ENCODE results near the gene EXOC3. TPM values are rescaled to one million over a fixed set of nuclear protein-coding genes. Genes with fewer than 3 reads are reported as not detected.

Gene EXOC3
- polyA plus RNA-seq, 3 donors, result 33.2 to 59.7 (median 53.8) TPM

GRCh38 chr5:432201-432927 lies 10.6 kb upstream of the EXOC3 start:
- H3K27me3 ChIP-seq (ENCODE audit: control insufficient read depth in 2 of 2, insufficient read depth in 2 of 2, low read length in 2 of 2), result no peaks in the 10 kb centered on the region
- no peak overlapping the region for H3K4me3 ChIP-seq (replicated peaks in 1 of 3; ENCODE audit: low read depth in 2 of 3, low read length in 3 of 3)
- Mint-ChIP-seq H3K4me1 (no peaks in the 10 kb centered on the region), H3K36me3 (no peaks in the 10 kb centered on the region), H3K27me3 (ENCODE audit: low read depth in 3 of 3) (peaks cover 7 to 13% (median 13%) of the 10 kb centered on the region in 3 donors), H3K4me3 (no peak overlapping the region), H3K9me3 (peaks cover 0 to 4% (median 0%) of the 10 kb centered on the region in 7 donors), H3K27ac (peak overlapping the region in 1 of 7 donors; percentile 2)
- no peaks in the 10 kb centered on the region for H3K9me3 ChIP-seq (replicated peaks in 1 of 2; ENCODE audit: control insufficient read depth in 1 of 2, insufficient read depth in 1 of 2, low read length in 2 of 2)
- H2AFZ ChIP-seq (ENCODE audit: insufficient read depth, low read depth, low read length, poor library complexity, severe bottlenecking), result no peak overlapping the region
- no peak overlapping the region for H3K4me2 ChIP-seq (replicated peaks; ENCODE audit: extremely low read depth, low read length, poor library complexity, severe bottlenecking)
- no peak for TF ChIP-seq CTCF (IDR thresholded peaks at IDR 0.05)
- no peak overlapping the region for H3K27ac ChIP-seq (ENCODE audit: low read depth in 1 of 2, low read length in 2 of 2)
- H4K20me1 ChIP-seq (ENCODE audit: insufficient read depth, low read length), result no peaks in the 10 kb centered on the region
- intact Hi-C loops (cut with micrococcal nuclease), result no loop called here
- DNase-seq, result no peak
- no peaks in the 10 kb centered on the region for H3K79me2 ChIP-seq (ENCODE audit: insufficient read depth, low read length)
- WGBS (ENCODE audit: insufficient coverage), result 79% methylated on average over 18 of the region's 18 CpGs
- H3K9ac ChIP-seq (ENCODE audit: insufficient read depth, low read length, poor library complexity, severe bottlenecking), result no peak overlapping the region
- H3K36me3 ChIP-seq (replicated peaks in 1 of 2; ENCODE audit: control insufficient read depth in 1 of 2, insufficient read depth in 2 of 2, low read length in 2 of 2), result no peaks in the 10 kb centered on the region
- no peaks in the 10 kb centered on the region for H3K4me1 ChIP-seq (ENCODE audit: control insufficient read depth in 1 of 2, insufficient read depth in 2 of 2, low read length in 2 of 2)

- Histone ChIP-seq H3K27me3 (ENCODE audit: control insufficient read depth in 2 of 2, insufficient read depth in 2 of 2, low read length in 2 of 2) (no peaks in the 10 kb centered on the region), H4K20me1 (ENCODE audit: insufficient read depth, low read length) (no peaks in the 10 kb centered on the region), H3K4me1 (ENCODE audit: control insufficient read depth in 1 of 2, insufficient read depth in 2 of 2, low read length in 2 of 2) (no peaks in the 10 kb centered on the region), H3K27ac (ENCODE audit: low read depth in 1 of 2, low read length in 2 of 2) (no peak overlapping the region), H3K79me2 (ENCODE audit: insufficient read depth, low read length) (no peaks in the 10 kb centered on the region), H3K9me3 (replicated peaks in 1 of 2; ENCODE audit: control insufficient read depth in 1 of 2, insufficient read depth in 1 of 2, low read length in 2 of 2) (no peaks in the 10 kb centered on the region), H3K9ac (ENCODE audit: insufficient read depth, low read length, poor library complexity, severe bottlenecking) (no peak overlapping the region), H3K4me2 (replicated peaks; ENCODE audit: extremely low read depth, low read length, poor library complexity, severe bottlenecking) (no peak overlapping the region), H3K36me3 (replicated peaks in 1 of 2; ENCODE audit: control insufficient read depth in 1 of 2, insufficient read depth in 2 of 2, low read length in 2 of 2) (no peaks in the 10 kb centered on the region), H3K4me3 (replicated peaks in 1 of 3; ENCODE audit: low read depth in 2 of 3, low read length in 3 of 3) (no peak overlapping the region), H2AFZ (ENCODE audit: insufficient read depth, low read depth, low read length, poor library complexity, severe bottlenecking) (no peak overlapping the region)
- no peaks in the 10 kb centered on the region for H3K4me1 Mint-ChIP-seq
- H3K27me3 Mint-ChIP-seq (ENCODE audit: low read depth in 3 of 3), result peaks cover 7 to 13% (median 13%) of the 10 kb centered on the region in 3 donors
- intact Hi-C loops (cut with micrococcal nuclease), result no loop called here
- DNase-seq, result no peak
- 90% methylated on average over 20 of the region's 23 CpGs for WGBS (ENCODE audit: insufficient coverage)
- no peaks in the 10 kb centered on the region for H3K36me3 Mint-ChIP-seq
- H3K9me3 Mint-ChIP-seq, result no peaks in the 10 kb centered on the region
- TF ChIP-seq CTCF (IDR thresholded peaks at IDR 0.05), result no peak
- no peak overlapping the region for H3K4me3 Mint-ChIP-seq
- H3K27ac Mint-ChIP-seq, result no peak overlapping the region
Observed at GRCh38 chr5:432928-433791, 9.8 kb upstream of the EXOC3 start.
